ENCODE data around the gene SCN5A.

SCN5A gene

GRCh38 chr3:38587548-38588131, 61.8 kb downstream of the SCN5A start:
- Mint-ChIP-seq H3K27me3 (ENCODE audit: low read depth, poor library complexity) (peaks cover 8% of the 10 kb centered on the region), H3K27ac (no peak overlapping the region), H3K36me3 (ENCODE audit: low read depth) (no peaks in the 10 kb centered on the region), H3K4me1 (no peaks in the 10 kb centered on the region), H3K4me3 (no peak overlapping the region), H3K9me3 (no peaks in the 10 kb centered on the region)
- TF ChIP-seq CTCF (IDR thresholded peaks at IDR 0.05): no peak
- no peak for DNase-seq

- DNase-seq: no peak
- TF ChIP-seq CTCF (IDR thresholded peaks at IDR 0.05): no peak
- H3K9me3 Mint-ChIP-seq: no peaks in the 10 kb centered on the region
- no peaks in the 10 kb centered on the region for H3K36me3 Mint-ChIP-seq (ENCODE audit: low read depth)
- no peak overlapping the region for H3K27ac Mint-ChIP-seq
- no peak overlapping the region for H3K4me3 Mint-ChIP-seq
- H3K27me3 Mint-ChIP-seq (ENCODE audit: low read depth, poor library complexity): peaks cover 8% of the 10 kb centered on the region
- peaks cover 3% of the 10 kb centered on the region for H3K4me1 Mint-ChIP-seq
Observed at GRCh38 chr3:38586546-38587520, 62.7 kb downstream of the SCN5A start.

- peaks cover 8% of the 10 kb centered on the region for H3K27me3 Mint-ChIP-seq (ENCODE audit: low read depth, poor library complexity)
- no peaks in the 10 kb centered on the region for H3K9me3 Mint-ChIP-seq
- H3K4me1 Mint-ChIP-seq: peaks cover 6% of the 10 kb centered on the region
- H3K36me3 Mint-ChIP-seq (ENCODE audit: low read depth): no peaks in the 10 kb centered on the region
- DNase-seq: no peak
- TF ChIP-seq CTCF (IDR thresholded peaks at IDR 0.05): no peak
- no peak overlapping the region for H3K27ac Mint-ChIP-seq
- no peak overlapping the region for H3K4me3 Mint-ChIP-seq
Observed at GRCh38 chr3:38585791-38586420, 63.6 kb downstream of the SCN5A start.

GRCh38 chr3:38583688-38584087, 65.8 kb downstream of the SCN5A start:
- no peak for DNase-seq
- H3K36me3 Mint-ChIP-seq (ENCODE audit: low read depth): no peaks in the 10 kb centered on the region
- no peak for TF ChIP-seq CTCF (IDR thresholded peaks at IDR 0.05)
- H3K4me1 Mint-ChIP-seq: peaks cover 20% of the 10 kb centered on the region
- H3K9me3 Mint-ChIP-seq: no peaks in the 10 kb centered on the region
- H3K27ac Mint-ChIP-seq: no peak overlapping the region
- peaks cover 8% of the 10 kb centered on the region for H3K27me3 Mint-ChIP-seq (ENCODE audit: low read depth, poor library complexity)
- H3K4me3 Mint-ChIP-seq: no peak overlapping the region

GRCh38 chr3:38582941-38583645, 66.4 kb downstream of the SCN5A start:
- no peaks in the 10 kb centered on the region for H3K9me3 Mint-ChIP-seq
- no peaks in the 10 kb centered on the region for H3K36me3 Mint-ChIP-seq (ENCODE audit: low read depth)
- H3K4me1 Mint-ChIP-seq: peaks cover 21% of the 10 kb centered on the region
- no peak overlapping the region for H3K27ac Mint-ChIP-seq
- no peak for TF ChIP-seq CTCF (IDR thresholded peaks at IDR 0.05)
- DNase-seq: no peak
- H3K27me3 Mint-ChIP-seq (ENCODE audit: low read depth, poor library complexity): peaks cover 7% of the 10 kb centered on the region
- H3K4me3 Mint-ChIP-seq: no peak overlapping the region
